ENCODE results near the gene TYRO3. TPM values are rescaled to one million over a fixed set of nuclear protein-coding genes. Genes with fewer than 3 reads are reported as not detected.

Gene TYRO3
- 1 to 10 TPM; 1.3 to 1.9 TPM for total RNA-seq

GRCh38 chr15:41558400-41559238, at the start of gene TYRO3:
TYRO3 (plus strand) TSS chr15:41559212; CDS start chr15:41559258, 46 bp downstream.

GRCh38 chr15:41513506-41514227, 45.3 kb upstream of the TYRO3 start, which contains the start of gene LTK:
LTK (minus strand) TSS chr15:41513827; CDS start chr15:41513709, 118 bp downstream.

Other genes with a start within 250 kb of the TYRO3 start
- gene OIP5, start 226.6 kb upstream of the TYRO3 start, total RNA-seq, result 10 to 100 TPM; 12.8 to 13.3 TPM
- 100 to 1,000 TPM; 205 to 210 TPM for gene NUSAP1, start 226.3 kb upstream of the TYRO3 start, total RNA-seq
- 10 to 100 TPM; 10.8 to 13.2 TPM for gene NDUFAF1, start 156.7 kb upstream of the TYRO3 start, total RNA-seq
- 10 to 100 TPM; 36.6 to 40.0 TPM for gene RTF1, start 142.1 kb upstream of the TYRO3 start, total RNA-seq
- under 1 TPM; 0.19 to 0.33 TPM for gene ITPKA, start 65.3 kb upstream of the TYRO3 start, total RNA-seq
- under 1 TPM; 0.13 to 0.17 TPM for gene LTK, start 45.4 kb upstream of the TYRO3 start, total RNA-seq
- 10 to 100 TPM; 35.9 to 38.3 TPM for gene RPAP1, start 15.0 kb upstream of the TYRO3 start, total RNA-seq
- gene MGA, start 101.2 kb downstream of the TYRO3 start, total RNA-seq, result 10 to 100 TPM; 36.1 to 36.3 TPM
- 10 to 100 TPM; 26.0 to 26.6 TPM for gene MAPKBP1, start 215.3 kb downstream of the TYRO3 start, total RNA-seq